SK-N-SH (cell line): ENCODE measurements around the gene MRGPRD. TPM values are rescaled to one million over a fixed set of nuclear protein-coding genes. Genes with fewer than 3 reads are reported as not detected.

Source experiments
- CTCF ChIA-PET: fragments of 300-600, 350-600 bp; formaldehyde crosslinking; extraction: SDS; loops from one replicate; lab custom pipeline; 2021; lab: Yijun Ruan, JAX
- POLR2A ChIA-PET: fragments of 350-600 bp; sonication (Branson Sonifier 250); formaldehyde crosslinking; extraction: SDS; loops from one replicate; lab custom pipeline; 2020; ENCODE audit warnings: antibody characterized with exemption, inconsistent platforms; lab: Yijun Ruan, JAX
- DNase-seq: peaks from one replicate; pipeline ENCODE4 v3.0.0; 2012
- H2AFZ ChIP-seq: fragments of 200-600 bp; sonication (generic); 2 replicates; pipeline ENCODE4 v1.8.1; 2016; ENCODE audit warnings: antibody characterized with exemption, mild to moderate bottlenecking, low read depth
- H3F3A ChIP-seq: fragments of 200-600 bp; sonication (generic); replicated peaks from 2 replicates; pipeline ENCODE3; 2016; ENCODE audit warnings: antibody characterized with exemption, mild to moderate bottlenecking; ENCODE audit not compliant: insufficient read depth
- H3K27ac ChIP-seq, 2 experiments: fragments of 200-500 bp in 1 of 2; fragments of 200-600 bp in 1 of 2; sonication (Bioruptor generic) in 1 of 2; sonication (generic), shearing (Covaris generic) in 1 of 2; 2 replicates each; pipeline versions ENCODE4 v1.5.1 to v1.6.1; 2014 to 2016; ENCODE audit warnings: low read depth in 2 of 2, inconsistent platforms in 1 of 2, low read length in 1 of 2, mild to moderate bottlenecking in 1 of 2, mixed read lengths in 1 of 2
- H3K27me3 ChIP-seq: fragments of 200-600 bp; sonication (generic), shearing (Covaris generic); 2 replicates; pipeline ENCODE4 v1.6.1; 2016; ENCODE audit warnings: mixed run types; ENCODE audit not compliant: insufficient read depth
- H3K36me3 ChIP-seq, 2 experiments: fragments of 200-500 bp in 1 of 2; fragments of 200-600 bp in 1 of 2; sonication (Bioruptor generic) in 1 of 2; sonication (generic) in 1 of 2; replicated peaks in 1 of 2; 2 replicates each; pipeline versions ENCODE3 to v1.5.1; 2014 to 2016; ENCODE audit warnings: low read length in 1 of 2, mild to moderate bottlenecking in 1 of 2; ENCODE audit not compliant: insufficient read depth in 2 of 2, control insufficient read depth in 1 of 2
- H3K4me1 ChIP-seq, 2 experiments: fragments of 200-500 bp in 1 of 2; fragments of 200-600 bp in 1 of 2; sonication (Bioruptor generic) in 1 of 2; sonication (generic), shearing (Covaris generic) in 1 of 2; 2 replicates each; pipeline versions ENCODE4 v1.5.1 to v1.6.1; 2014 to 2016; ENCODE audit warnings: low read depth in 1 of 2, low read length in 1 of 2, mixed run types in 1 of 2; ENCODE audit not compliant: insufficient read depth in 2 of 2, control insufficient read depth in 1 of 2
- H3K4me2 ChIP-seq: fragments of 200-600 bp; sonication (generic), shearing (Covaris generic); 2 replicates; pipeline ENCODE4 v1.6.1; 2017; ENCODE audit warnings: mixed run types
- H3K4me3 ChIP-seq, 2 experiments: fragments of 200-500 bp in 1 of 2; fragments of 200-600 bp in 1 of 2; sonication (Bioruptor generic) in 1 of 2; sonication (generic), shearing (Covaris generic) in 1 of 2; 2 replicates each; pipeline versions ENCODE4 v1.5.1 to v1.8.1; 2014 to 2016; ENCODE audit warnings: low read depth in 2 of 2, inconsistent platforms in 1 of 2, low read length in 1 of 2, mild to moderate bottlenecking in 1 of 2, mixed read lengths in 1 of 2, moderate library complexity in 1 of 2
- H3K79me2 ChIP-seq: fragments of 200-600 bp; sonication (generic); 2 replicates; pipeline ENCODE4 v1.8.1; 2017; ENCODE audit warnings: mild to moderate bottlenecking; ENCODE audit not compliant: insufficient read depth
- H3K9ac ChIP-seq: fragments of 200-600 bp; sonication (generic); 2 replicates; pipeline ENCODE4 v1.6.1; 2017; ENCODE audit warnings: mixed run types
- H3K9me2 ChIP-seq: fragments of 200-600 bp; sonication (generic); 2 replicates; pipeline ENCODE4 v1.6.1; 2017; ENCODE audit warnings: mixed run types
- H3K9me3 ChIP-seq: fragments of 200-600 bp; sonication (generic); 2 replicates; pipeline ENCODE4 v1.6.1; 2017; ENCODE audit warnings: mixed run types, mild to moderate bottlenecking, moderate library complexity
- H4K20me1 ChIP-seq: fragments of 200-600 bp; sonication (generic); 2 replicates; pipeline ENCODE4 v1.6.1; 2017; ENCODE audit warnings: mild to moderate bottlenecking, mixed run types; ENCODE audit not compliant: insufficient read depth
- CTCF ChIP-seq: fragments of 200-600 bp; sonication (generic); IDR thresholded peaks from 2 replicates; pipeline ENCODE4 v1.6.1; 2017; ENCODE audit warnings: antibody characterized with exemption, mild to moderate bottlenecking, moderate library complexity
- ELF1 ChIP-seq: IDR thresholded peaks from 2 replicates; pipeline ENCODE4 v1.4.0; 2012
- EP300 ChIP-seq, 2 experiments: IDR thresholded peaks; 2 replicates each; pipeline versions ENCODE4 v1.4.0 to v1.6.1; 2012; ENCODE audit warnings: borderline replicate concordance in 1 of 2, low read depth in 1 of 2, low read length in 1 of 2
- FOSL2 ChIP-seq: IDR thresholded peaks from 2 replicates; pipeline ENCODE4 v1.4.0; 2012; ENCODE audit warnings: low read depth, mild to moderate bottlenecking, moderate library complexity, borderline replicate concordance
- FOXJ3 ChIP-seq: sonication (generic); formaldehyde crosslinking; IDR thresholded peaks from 2 replicates; pipeline ENCODE4 v1.5.1; 2020; ENCODE audit warnings: mild to moderate bottlenecking, missing genetic modification reagents
- MEF2A ChIP-seq: IDR thresholded peaks from 2 replicates; pipeline ENCODE4 v1.4.0; 2012; ENCODE audit warnings: low read depth, borderline replicate concordance
- POLR2AphosphoS5 ChIP-seq: IDR thresholded peaks from 2 replicates; pipeline ENCODE4 v1.6.1; 2012; ENCODE audit warnings: low read depth, low read length
- RXRA ChIP-seq: IDR thresholded peaks from 2 replicates; pipeline ENCODE4 v1.4.0; 2012; ENCODE audit warnings: low read depth, mild to moderate bottlenecking, borderline replicate concordance
- SMC3 ChIP-seq: IDR thresholded peaks from 2 replicates; pipeline ENCODE4 v1.6.1; 2012; ENCODE audit warnings: low read depth, low read length, improper control_type of control experiment
- TCF12 ChIP-seq: IDR thresholded peaks from 2 replicates; pipeline ENCODE4 v1.4.0; 2012
- YY1 ChIP-seq: IDR thresholded peaks from 2 replicates; pipeline ENCODE4 v1.4.0; 2012; ENCODE audit warnings: low read depth, mild to moderate bottlenecking
- ZBTB33 ChIP-seq: IDR thresholded peaks from 2 replicates; pipeline ENCODE4 v1.4.0; 2012; ENCODE audit warnings: low read depth, borderline replicate concordance
- WGBS: methylation state at CpG from one replicate; pipeline ENCODE4 v1.1.6; 2017; ENCODE audit warnings: low lambda C conversion rate; 5-methylcytosine and 5-hydroxymethylcytosine counted together
- polyA plus RNA-seq, 3 experiments: library from polyadenylated mRNA; depleted of rRNA; stranded (reverse); fragments of >200 nt; gene quantifications; 2 replicates each; pipeline ENCODE4 v1.2.3, GENCODE V29; 2012
- TF ChIP-seq, protein P1 (sequence below): fragments of 150-350 bp; IDR thresholded peaks from 2 replicates; pipeline ENCODE4 v1.6.1; 2017; ENCODE audit warnings: antibody characterized with exemption, low read length, low read depth, borderline replicate concordance

MRGPRD gene
- polyA plus RNA-seq, 1 of the 3 experiments (the other 2 are of a cell fraction) = not detected

GRCh38 chr11:68956547-68957254, 24.1 kb downstream of the MRGPRD start:
- POLR2A ChIA-PET = no interaction called here
- H4K20me1 ChIP-seq = no peaks in the 10 kb centered on the region
- H3K4me2 ChIP-seq = no peak overlapping the region
- TF ChIP-seq ELF1 = no peak
- no peak for TF ChIP-seq SMC3
- no peak for TF ChIP-seq MEF2A
- TF ChIP-seq TCF12 = no peak
- TF ChIP-seq ZBTB33 = no peak
- TF ChIP-seq EP300 (IDR thresholded peaks at IDR 0.05; ENCODE audit: borderline replicate concordance in 1 of 2, low read depth in 1 of 2, low read length in 1 of 2) = no peak
- TF ChIP-seq, protein P1, sequence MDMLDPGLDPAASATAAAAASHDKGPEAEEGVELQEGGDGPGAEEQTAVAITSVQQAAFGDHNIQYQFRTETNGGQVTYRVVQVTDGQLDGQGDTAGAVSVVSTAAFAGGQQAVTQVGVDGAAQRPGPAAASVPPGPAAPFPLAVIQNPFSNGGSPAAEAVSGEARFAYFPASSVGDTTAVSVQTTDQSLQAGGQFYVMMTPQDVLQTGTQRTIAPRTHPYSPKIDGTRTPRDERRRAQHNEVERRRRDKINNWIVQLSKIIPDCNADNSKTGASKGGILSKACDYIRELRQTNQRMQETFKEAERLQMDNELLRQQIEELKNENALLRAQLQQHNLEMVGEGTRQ = no peak
- no peak for TF ChIP-seq FOXJ3 (CRISPR knock-in tag)
- TF ChIP-seq YY1 = no peak
- TF ChIP-seq CTCF = no peak
- no peak for TF ChIP-seq POLR2AphosphoS5
- no peak for TF ChIP-seq FOSL2
- no peak overlapping the region for H3K9ac ChIP-seq
- no peak overlapping the region for H3K27ac ChIP-seq
- H3K4me3 ChIP-seq = no peak overlapping the region
- no peak overlapping the region for H2AFZ ChIP-seq
- no peaks in the 10 kb centered on the region for H3K9me2 ChIP-seq
- no peaks in the 10 kb centered on the region for H3K9me3 ChIP-seq
- H3K36me3 ChIP-seq = no peaks in the 10 kb centered on the region
- no peaks in the 10 kb centered on the region for H3K79me2 ChIP-seq
- no peak for DNase-seq
- H3F3A ChIP-seq = no peaks in the 10 kb centered on the region
- no peaks in the 10 kb centered on the region for H3K27me3 ChIP-seq
- CTCF ChIA-PET = interaction anchor here (0.6 to 0.7 kb wide), 3 partner anchors 10 to 748 kb away, joined by 3 read pairs; no protein-coding TSS in a partner anchor
- WGBS = 84% methylated on average over 8 of the region's 12 CpGs
- H3K4me1 ChIP-seq = peaks cover 0 to 9% of the 10 kb centered on the region in 2 experiments; a peak in 1 of 4 replicates

- H3K36me3 ChIP-seq = no peaks in the 10 kb centered on the region
- no peak overlapping the region for H3K4me2 ChIP-seq
- TF ChIP-seq RXRA (no peak), CTCF (peak; percentile 39)
- no peaks in the 10 kb centered on the region for H4K20me1 ChIP-seq
- no peaks in the 10 kb centered on the region for H3F3A ChIP-seq
- no peak overlapping the region for H3K27ac ChIP-seq
- H3K4me1 ChIP-seq = peaks cover 0 to 9% of the 10 kb centered on the region in 2 experiments; a peak in 1 of 4 replicates
- H3K9me3 ChIP-seq = no peaks in the 10 kb centered on the region
- H3K27me3 ChIP-seq = no peaks in the 10 kb centered on the region
- no peaks in the 10 kb centered on the region for H3K9me2 ChIP-seq
- no peak overlapping the region for H3K9ac ChIP-seq
- H2AFZ ChIP-seq = no peak overlapping the region
- peak; percentile 70 for DNase-seq
- CTCF ChIA-PET = interaction anchor here (0.6 to 0.7 kb wide), 2 partner anchors 9 to 14 kb away, joined by 3 read pairs; no protein-coding TSS in a partner anchor
- H3K4me3 ChIP-seq = no peak overlapping the region
- H3K79me2 ChIP-seq = no peaks in the 10 kb centered on the region
- 58% methylated on average over 5 of the region's 12 CpGs for WGBS
- POLR2A ChIA-PET = no interaction called here
These were observed 24.6 kb downstream of the MRGPRD start for GRCh38 chr11:68956142-68956541.
